Upper lobe of left lung (tissue), 4 donors: ENCODE data around the gene NAGPA.

ENCODE experiments used
- POLR2AphosphoS5 ChIP-seq, 2 donors: sonication (generic); formaldehyde crosslinking; IDR thresholded peaks; one replicate each; pipeline ENCODE4 v1.5.1; 2017; ENCODE audit warnings: antibody characterized with exemption in 2 of 2
- TF ChIP-seq, protein P1 (sequence below), 6 experiments: fragments of 450-650 bp in 4 of 6; fragments of 200-600 bp in 2 of 6; sonication (generic) in 2 of 6; IDR thresholded peaks; one replicate each; pipeline ENCODE4 v1.5.1; 2016 to 2019; ENCODE audit warnings: antibody characterized with exemption in 6 of 6

GRCh38 chr16:4987580-4988374 is 46.0 kb downstream of the NAGPA start:
- TF ChIP-seq, protein P1, sequence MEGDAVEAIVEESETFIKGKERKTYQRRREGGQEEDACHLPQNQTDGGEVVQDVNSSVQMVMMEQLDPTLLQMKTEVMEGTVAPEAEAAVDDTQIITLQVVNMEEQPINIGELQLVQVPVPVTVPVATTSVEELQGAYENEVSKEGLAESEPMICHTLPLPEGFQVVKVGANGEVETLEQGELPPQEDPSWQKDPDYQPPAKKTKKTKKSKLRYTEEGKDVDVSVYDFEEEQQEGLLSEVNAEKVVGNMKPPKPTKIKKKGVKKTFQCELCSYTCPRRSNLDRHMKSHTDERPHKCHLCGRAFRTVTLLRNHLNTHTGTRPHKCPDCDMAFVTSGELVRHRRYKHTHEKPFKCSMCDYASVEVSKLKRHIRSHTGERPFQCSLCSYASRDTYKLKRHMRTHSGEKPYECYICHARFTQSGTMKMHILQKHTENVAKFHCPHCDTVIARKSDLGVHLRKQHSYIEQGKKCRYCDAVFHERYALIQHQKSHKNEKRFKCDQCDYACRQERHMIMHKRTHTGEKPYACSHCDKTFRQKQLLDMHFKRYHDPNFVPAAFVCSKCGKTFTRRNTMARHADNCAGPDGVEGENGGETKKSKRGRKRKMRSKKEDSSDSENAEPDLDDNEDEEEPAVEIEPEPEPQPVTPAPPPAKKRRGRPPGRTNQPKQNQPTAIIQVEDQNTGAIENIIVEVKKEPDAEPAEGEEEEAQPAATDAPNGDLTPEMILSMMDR (IDR thresholded peaks at IDR 0.05), result no peak
- no peak for TF ChIP-seq POLR2AphosphoS5 (IDR thresholded peaks at IDR 0.05)
